Brain microvascular endothelial cell (primary cell): ENCODE measurements around the gene UGGT2.
"Not testable (repeated sequence)": the region's sequence is repeated elsewhere in the genome, so short reads cannot be mapped to it uniquely, and the experiment has no call there.

Experiments used
- DNase-seq: peaks from one replicate; pipeline ENCODE4 v3.0.0-alpha.2; 2020
- H3K27ac ChIP-seq: fragments of 250-450 bp; sonication (Bioruptor Pico); 2 replicates; pipeline ENCODE4 v1.5.1; 2020; ENCODE audit warnings: mild to moderate bottlenecking, moderate library complexity
- H3K27me3 ChIP-seq: fragments of 250-450 bp; sonication (Bioruptor Pico); replicated peaks from 2 replicates; pipeline ENCODE4 v1.5.1; 2020; ENCODE audit warnings: mild to moderate bottlenecking
- H3K36me3 ChIP-seq: fragments of 250-450 bp; sonication (Bioruptor Pico); replicated peaks from 2 replicates; pipeline ENCODE4 v1.5.1; 2020; ENCODE audit warnings: mild to moderate bottlenecking
- H3K4me3 ChIP-seq: 2 replicates; pipeline ENCODE4 v1.5.1; 2011; ENCODE audit warnings: low read depth, mild to moderate bottlenecking, control low read depth, low read length, moderate library complexity
- in situ Hi-C: cut with HindIII; loops from 2 replicates; pipeline ENCODE4 v1.10.0; 2017; ENCODE audit warnings: low sequenced_read_pairs, low pct_ligation_motif_present
- TF ChIP-seq, protein P1 (sequence below): IDR thresholded peaks from 2 replicates; pipeline ENCODE4 v1.5.1; 2011; ENCODE audit warnings: low read depth, mild to moderate bottlenecking, moderate library complexity, low read length, control low read depth, inconsistent platforms; ENCODE audit errors: missing control alignments

UGGT2 gene

DNA sequence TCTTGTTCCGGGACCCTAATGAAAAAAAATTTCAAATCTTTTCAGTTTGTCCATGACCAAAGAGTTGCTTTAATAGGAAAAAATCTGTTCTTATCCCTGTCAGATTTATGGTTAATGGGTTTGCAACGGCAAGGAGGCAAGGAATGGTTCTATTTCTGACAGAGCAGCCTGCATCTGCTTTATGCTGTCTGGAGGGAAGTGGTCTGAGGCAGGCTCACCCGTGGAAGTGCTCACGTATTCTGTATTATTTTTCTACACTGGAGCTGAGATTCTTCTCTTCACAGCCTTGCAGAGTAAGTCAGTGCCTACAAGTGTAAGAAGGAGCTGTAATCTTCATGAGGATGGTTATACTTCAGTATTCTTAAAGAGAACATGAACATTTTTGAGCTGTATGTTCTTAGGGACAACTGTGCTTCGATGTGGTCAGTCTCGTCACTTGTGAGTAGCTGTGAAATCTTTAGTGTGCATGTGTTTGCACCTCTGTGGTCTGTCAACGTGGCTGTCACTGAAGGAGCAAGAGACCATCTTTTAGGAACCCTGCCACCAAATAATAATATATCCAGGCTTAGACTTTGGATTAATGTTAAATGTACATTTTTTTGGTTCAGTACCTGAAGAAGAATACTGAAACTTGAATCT is 262.0 kb downstream of the UGGT2 start:
- Histone ChIP-seq H3K27me3 (no peaks in the 10 kb centered on the region), H3K4me3 (no peak overlapping the region), H3K27ac (no peak overlapping the region), H3K36me3 (peaks cover 12% of the 10 kb centered on the region)
- TF ChIP-seq, protein P1, sequence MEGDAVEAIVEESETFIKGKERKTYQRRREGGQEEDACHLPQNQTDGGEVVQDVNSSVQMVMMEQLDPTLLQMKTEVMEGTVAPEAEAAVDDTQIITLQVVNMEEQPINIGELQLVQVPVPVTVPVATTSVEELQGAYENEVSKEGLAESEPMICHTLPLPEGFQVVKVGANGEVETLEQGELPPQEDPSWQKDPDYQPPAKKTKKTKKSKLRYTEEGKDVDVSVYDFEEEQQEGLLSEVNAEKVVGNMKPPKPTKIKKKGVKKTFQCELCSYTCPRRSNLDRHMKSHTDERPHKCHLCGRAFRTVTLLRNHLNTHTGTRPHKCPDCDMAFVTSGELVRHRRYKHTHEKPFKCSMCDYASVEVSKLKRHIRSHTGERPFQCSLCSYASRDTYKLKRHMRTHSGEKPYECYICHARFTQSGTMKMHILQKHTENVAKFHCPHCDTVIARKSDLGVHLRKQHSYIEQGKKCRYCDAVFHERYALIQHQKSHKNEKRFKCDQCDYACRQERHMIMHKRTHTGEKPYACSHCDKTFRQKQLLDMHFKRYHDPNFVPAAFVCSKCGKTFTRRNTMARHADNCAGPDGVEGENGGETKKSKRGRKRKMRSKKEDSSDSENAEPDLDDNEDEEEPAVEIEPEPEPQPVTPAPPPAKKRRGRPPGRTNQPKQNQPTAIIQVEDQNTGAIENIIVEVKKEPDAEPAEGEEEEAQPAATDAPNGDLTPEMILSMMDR, result no peak
- DNase-seq, result no peak
- in situ Hi-C loops, result no loop called here

DNA sequence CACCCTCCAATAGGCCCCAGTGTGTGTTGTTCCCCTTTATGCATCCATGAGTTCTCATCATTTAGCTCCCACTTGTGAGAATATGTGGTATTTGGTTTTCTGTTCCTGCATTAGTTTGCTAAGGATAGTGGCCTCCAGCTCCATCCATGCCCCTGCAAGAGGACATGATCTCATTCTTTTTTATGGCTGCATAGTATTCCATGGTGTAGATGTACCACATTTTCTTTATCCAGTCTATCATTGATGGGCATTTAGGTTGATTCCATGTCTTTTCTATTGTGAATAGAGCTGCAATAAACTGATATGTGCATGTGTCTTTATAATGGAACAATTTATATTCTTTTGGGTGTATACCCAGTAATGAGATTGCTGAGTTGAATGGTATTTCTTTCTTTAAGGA is 263.9 kb downstream of the UGGT2 start:
- H3K27ac ChIP-seq, DNase-seq, H3K4me3 ChIP-seq, H3K27me3 ChIP-seq, in situ Hi-C loops: not testable (repeated sequence)
- H3K36me3 ChIP-seq, result peaks cover 12% of the 10 kb centered on the region

DNA sequence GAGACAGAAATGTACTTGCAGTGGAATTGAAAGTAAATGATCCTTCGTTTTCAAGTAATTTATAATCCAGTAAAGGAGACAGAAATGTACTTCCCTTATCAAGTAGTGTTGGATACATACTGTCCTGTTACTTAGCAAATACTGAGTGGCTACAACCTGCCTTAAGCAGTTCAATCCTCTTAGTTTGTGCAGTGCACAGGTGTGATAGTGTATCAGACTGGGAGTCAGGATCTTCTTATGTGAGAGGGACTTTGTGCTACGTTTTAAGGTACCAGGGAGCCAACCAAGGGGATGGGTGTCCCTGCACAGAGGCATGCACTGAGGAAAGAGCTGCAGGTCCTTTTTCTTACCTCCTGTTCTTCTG is 265.1 kb downstream of the UGGT2 start:
- Histone ChIP-seq H3K36me3 (peaks cover 10% of the 10 kb centered on the region), H3K27me3 (no peaks in the 10 kb centered on the region), H3K4me3 (no peak overlapping the region), H3K27ac (no peak overlapping the region)
- TF ChIP-seq, protein P1, result no peak
- no peak for DNase-seq
- in situ Hi-C loops, result no loop called here

DNA sequence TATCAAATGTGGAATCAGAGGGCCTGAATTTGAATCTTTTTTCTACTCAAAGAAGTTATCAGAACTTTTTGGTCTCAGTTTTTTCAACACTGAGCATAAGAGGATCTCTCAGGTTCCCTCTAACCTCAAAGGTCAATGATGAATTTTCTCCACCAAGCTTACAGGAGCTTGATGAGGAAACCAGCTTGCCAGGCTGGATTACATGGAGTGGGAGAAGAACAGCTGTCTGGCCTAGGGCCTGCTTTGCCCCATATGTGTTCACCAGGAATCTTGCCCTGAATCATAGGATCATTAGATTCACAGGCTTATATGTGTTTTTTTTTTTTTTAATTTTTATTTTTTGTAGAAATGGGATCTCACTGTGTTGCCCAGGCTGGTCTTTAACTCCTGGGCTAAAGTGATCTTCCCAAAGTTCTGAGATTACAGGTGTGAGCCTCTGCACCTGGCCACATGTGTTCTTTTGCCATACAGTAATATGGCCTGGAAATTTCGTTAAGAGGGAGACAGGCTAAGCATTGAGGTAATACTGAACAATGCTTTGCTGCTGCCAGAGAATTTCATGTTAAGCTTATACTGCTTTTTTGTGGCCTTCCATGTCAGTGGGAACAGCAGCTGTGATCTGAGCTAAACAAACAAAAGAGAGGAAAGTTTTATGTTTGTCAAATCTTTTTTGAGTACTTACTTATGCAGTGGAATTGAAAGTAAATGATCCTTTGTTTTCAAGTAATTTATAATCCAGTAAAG is 265.7 kb downstream of the UGGT2 start:
- no peak overlapping the region for H3K27ac ChIP-seq
- no peak for DNase-seq
- H3K4me3 ChIP-seq, result no peak overlapping the region
- H3K36me3 ChIP-seq, result peaks cover 10% of the 10 kb centered on the region
- in situ Hi-C loops, result no loop called here
- TF ChIP-seq, protein P1, result no peak
- H3K27me3 ChIP-seq, result no peaks in the 10 kb centered on the region

DNA sequence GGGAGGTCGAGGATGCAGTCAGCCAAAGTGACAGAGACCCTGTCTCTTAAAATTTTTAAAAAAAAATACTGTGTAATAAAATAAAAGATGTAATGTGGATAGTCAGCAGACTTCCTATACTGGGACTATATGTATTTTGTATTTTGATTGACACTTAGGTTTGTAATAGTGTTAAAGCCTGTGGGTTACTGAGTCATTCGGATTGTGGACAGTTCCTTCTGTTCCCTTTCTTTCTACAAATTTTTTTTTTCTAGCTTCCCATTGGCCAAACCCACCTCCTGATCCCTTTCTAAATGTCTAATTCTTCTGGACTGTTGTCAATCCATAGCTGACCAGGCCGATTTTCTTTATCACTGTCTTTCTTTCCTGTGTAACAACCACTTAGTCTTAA is 268.3 kb downstream of the UGGT2 start:
- Histone ChIP-seq H3K36me3 (peaks cover 4% of the 10 kb centered on the region), H3K27ac (peak overlapping the region; percentile 37), H3K4me3 (no peak overlapping the region), H3K27me3 (no peaks in the 10 kb centered on the region)
- in situ Hi-C loops, result no loop called here
- TF ChIP-seq, protein P1, result no peak
- peak; percentile 5 for DNase-seq

DNA sequence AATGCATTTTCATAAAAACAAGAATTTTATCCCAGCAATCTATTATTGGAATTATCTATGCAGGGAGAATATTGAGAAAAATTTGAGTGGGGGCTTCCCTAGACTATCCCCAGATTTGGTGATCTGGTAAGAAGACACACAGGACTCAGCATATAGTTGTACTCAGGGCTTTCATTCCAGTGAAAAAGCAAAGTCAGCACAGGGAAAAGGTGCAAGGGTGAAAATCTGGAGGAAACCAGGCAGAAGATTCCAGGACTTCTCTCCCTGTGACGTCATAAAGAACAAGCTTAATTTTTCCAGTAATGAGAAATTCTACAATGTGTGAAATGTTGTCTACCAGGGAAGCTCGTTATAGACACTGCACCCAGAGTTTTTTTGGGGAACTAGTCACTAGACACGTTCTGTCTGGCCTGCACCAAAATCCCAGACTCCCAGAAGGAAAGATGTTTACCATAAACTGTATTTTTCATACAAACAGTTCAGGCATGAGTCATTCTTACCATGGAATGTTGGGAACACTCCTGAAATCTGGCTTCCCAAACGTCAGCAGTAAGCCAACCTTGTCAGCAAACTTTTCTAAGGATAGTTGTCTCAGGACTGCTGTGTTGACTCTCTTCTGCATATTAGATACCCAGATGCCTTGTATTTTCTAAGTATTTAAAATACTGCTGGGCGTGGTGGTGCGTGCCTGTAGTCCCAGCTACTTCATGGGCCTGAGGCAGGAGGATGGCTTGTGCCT is 268.9 kb downstream of the UGGT2 start:
- in situ Hi-C loops, result no loop called here
- DNase-seq, result peak; percentile 57
- TF ChIP-seq, protein P1, result no peak

More for the DNA sequence above, 268.9 kb downstream of the UGGT2 start:
- no peak overlapping the region for H3K4me3 ChIP-seq
- peaks cover 2% of the 10 kb centered on the region for H3K36me3 ChIP-seq
- no peaks in the 10 kb centered on the region for H3K27me3 ChIP-seq
- H3K27ac ChIP-seq, result peak overlapping the region; percentile 37
